ENCODE results near the gene ZNF281. TPM values are rescaled to one million over a fixed set of nuclear protein-coding genes. Genes with fewer than 3 reads are reported as not detected.

ZNF281 gene
- total RNA-seq, 1 donor, result 29.7 TPM

DNA sequence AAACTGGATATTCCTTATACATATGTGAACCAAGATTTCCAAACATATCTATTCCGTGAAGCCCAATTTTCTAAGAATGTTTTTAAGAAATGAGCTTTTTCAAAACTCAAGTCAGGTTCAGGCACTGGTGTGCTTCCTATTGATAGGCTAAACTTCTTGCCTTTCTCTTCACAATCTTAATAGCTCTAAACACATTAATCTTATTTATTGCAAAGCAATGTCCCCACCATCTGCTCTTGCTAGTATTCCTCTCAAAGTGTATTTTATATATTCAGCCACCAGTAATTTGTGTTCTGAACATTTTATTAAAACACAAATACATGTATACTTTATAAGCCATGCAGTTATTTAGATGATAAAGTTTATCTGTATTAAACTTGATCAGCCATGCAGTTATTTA, 11.5 kb downstream of the ZNF281 start:
- H3K4me3 ChIP-seq (ENCODE audit: low read depth, low read length), result no peak overlapping the region
- DNase-seq (ENCODE audit: low read depth), result no peak
- TF ChIP-seq, protein P1, sequence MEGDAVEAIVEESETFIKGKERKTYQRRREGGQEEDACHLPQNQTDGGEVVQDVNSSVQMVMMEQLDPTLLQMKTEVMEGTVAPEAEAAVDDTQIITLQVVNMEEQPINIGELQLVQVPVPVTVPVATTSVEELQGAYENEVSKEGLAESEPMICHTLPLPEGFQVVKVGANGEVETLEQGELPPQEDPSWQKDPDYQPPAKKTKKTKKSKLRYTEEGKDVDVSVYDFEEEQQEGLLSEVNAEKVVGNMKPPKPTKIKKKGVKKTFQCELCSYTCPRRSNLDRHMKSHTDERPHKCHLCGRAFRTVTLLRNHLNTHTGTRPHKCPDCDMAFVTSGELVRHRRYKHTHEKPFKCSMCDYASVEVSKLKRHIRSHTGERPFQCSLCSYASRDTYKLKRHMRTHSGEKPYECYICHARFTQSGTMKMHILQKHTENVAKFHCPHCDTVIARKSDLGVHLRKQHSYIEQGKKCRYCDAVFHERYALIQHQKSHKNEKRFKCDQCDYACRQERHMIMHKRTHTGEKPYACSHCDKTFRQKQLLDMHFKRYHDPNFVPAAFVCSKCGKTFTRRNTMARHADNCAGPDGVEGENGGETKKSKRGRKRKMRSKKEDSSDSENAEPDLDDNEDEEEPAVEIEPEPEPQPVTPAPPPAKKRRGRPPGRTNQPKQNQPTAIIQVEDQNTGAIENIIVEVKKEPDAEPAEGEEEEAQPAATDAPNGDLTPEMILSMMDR (IDR thresholded peaks at IDR 0.05; ENCODE audit: insufficient read depth, low read length), result no peak

- TF ChIP-seq, protein P1 (IDR thresholded peaks at IDR 0.05; ENCODE audit: insufficient read depth, low read length), result no peak
- H3K4me3 ChIP-seq (ENCODE audit: low read depth, low read length), result no peak overlapping the region
- no peak for DNase-seq (ENCODE audit: low read depth)
Observed at GRCh38 chr1:200392625-200393185, 17.1 kb downstream of the ZNF281 start.

- TF ChIP-seq, protein P1 (IDR thresholded peaks at IDR 0.05; ENCODE audit: insufficient read depth, low read length), result no peak
- H3K4me3 ChIP-seq (ENCODE audit: low read depth, low read length), result no peak overlapping the region
- DNase-seq (ENCODE audit: low read depth), result no peak
Observed at GRCh38 chr1:200391747-200392146, 18.1 kb downstream of the ZNF281 start.

GRCh38 chr1:200388791-200389190, 21.0 kb downstream of the ZNF281 start:
- H3K4me3 ChIP-seq (ENCODE audit: low read depth, low read length), result no peak overlapping the region
- no peak for DNase-seq (ENCODE audit: low read depth)
- TF ChIP-seq, protein P1 (IDR thresholded peaks at IDR 0.05; ENCODE audit: insufficient read depth, low read length), result no peak

GRCh38 chr1:200386416-200386815, 23.4 kb downstream of the ZNF281 start:
- no peak for DNase-seq (ENCODE audit: low read depth)
- TF ChIP-seq, protein P1 (IDR thresholded peaks at IDR 0.05; ENCODE audit: insufficient read depth, low read length), result no peak
- H3K4me3 ChIP-seq (ENCODE audit: low read depth, low read length), result no peak overlapping the region

DNA sequence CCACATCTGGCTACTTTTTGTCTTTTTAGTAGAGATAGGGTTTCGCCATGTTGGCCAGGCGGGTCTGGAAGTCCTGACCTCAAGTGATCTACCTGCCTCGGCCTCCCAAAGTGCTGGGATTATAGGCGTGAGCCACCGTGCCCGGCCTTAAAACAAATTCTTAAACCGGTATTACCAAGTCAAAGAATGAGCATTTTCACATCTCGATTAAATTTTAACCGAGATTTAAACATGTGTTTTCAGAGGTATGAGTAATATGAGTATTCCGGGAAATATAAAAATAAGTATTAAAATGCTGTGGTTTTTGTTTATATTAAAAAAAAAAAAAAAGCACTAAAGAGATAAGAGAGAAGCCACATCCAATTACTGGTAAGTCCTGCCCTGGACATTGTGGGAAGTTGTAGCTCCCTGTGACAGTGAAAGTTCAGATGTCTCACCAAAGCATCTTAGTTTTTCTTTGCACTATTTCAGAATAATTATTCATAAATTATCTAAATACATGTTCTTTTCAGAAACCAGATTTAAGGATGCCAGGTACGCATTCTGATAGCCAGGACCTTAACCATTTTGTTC, 24.9 kb downstream of the ZNF281 start:
- TF ChIP-seq, protein P1 (IDR thresholded peaks at IDR 0.05; ENCODE audit: insufficient read depth, low read length), result no peak
- no peak for DNase-seq (ENCODE audit: low read depth)
- H3K4me3 ChIP-seq (ENCODE audit: low read depth, low read length), result no peak overlapping the region

All from fibroblast of the aortic adventitia (primary cell).